HG03521 (cell line): ENCODE measurements around the gene CRELD2.
"Not testable (repeated sequence)": the region's sequence is repeated elsewhere in the genome, so short reads cannot be mapped to it uniquely, and the experiment has no call there.

ENCODE experiments used
- ATAC-seq: cut with Tn5 transposase; IDR thresholded peaks from one replicate; pipeline ENCODE4 v1.9.1; 2021; ENCODE audit warnings: mild to moderate bottlenecking, moderate library complexity; ENCODE audit not compliant: unreplicated experiment

CRELD2 gene

GRCh38 chr22:49943405-49943765 is 25.0 kb downstream of the CRELD2 start:
- ATAC-seq, result no peak

GRCh38 chr22:49943771-49944398 is 25.5 kb downstream of the CRELD2 start:
- ATAC-seq, result no peak

- ATAC-seq, result no peak
Measured at GRCh38 chr22:49944399-49944891, 26.0 kb downstream of the CRELD2 start.

- ATAC-seq, result not testable (repeated sequence)
Measured at GRCh38 chr22:49945042-49945794, 26.8 kb downstream of the CRELD2 start.

GRCh38 chr22:49946612-49947295 is 28.3 kb downstream of the CRELD2 start:
- ATAC-seq, result no peak

- no peak for ATAC-seq
Measured at GRCh38 chr22:49947296-49947622, 28.8 kb downstream of the CRELD2 start.

GRCh38 chr22:49948116-49948957 is 29.9 kb downstream of the CRELD2 start:
- ATAC-seq, result no peak

- no peak for ATAC-seq
Measured at GRCh38 chr22:49948958-49949913, 30.8 kb downstream of the CRELD2 start.

GRCh38 chr22:49949914-49950292 is 31.5 kb downstream of the CRELD2 start:
- ATAC-seq, result no peak

- ATAC-seq, result no peak
Measured at GRCh38 chr22:49950396-49950994, 32.1 kb downstream of the CRELD2 start.

- no peak for ATAC-seq
Measured at GRCh38 chr22:49951000-49951677, 32.7 kb downstream of the CRELD2 start.

- ATAC-seq, result no peak
Measured at GRCh38 chr22:49951678-49951985, 33.2 kb downstream of the CRELD2 start.

- no peak for ATAC-seq
Measured at GRCh38 chr22:49951986-49952896, 33.8 kb downstream of the CRELD2 start.

GRCh38 chr22:49953027-49953679 is 34.7 kb downstream of the CRELD2 start:
- ATAC-seq, result no peak

- ATAC-seq, result no peak
Measured at GRCh38 chr22:49953680-49954344, 35.4 kb downstream of the CRELD2 start.

GRCh38 chr22:49954354-49954753 is 35.9 kb downstream of the CRELD2 start:
- ATAC-seq, result no peak

- no peak for ATAC-seq
Measured at GRCh38 chr22:49954991-49955580, 36.7 kb downstream of the CRELD2 start.
